SU-DHL-6 (cell line): ENCODE data around the gene PLSCR5.

ENCODE experiments used
- H2AFZ ChIP-seq: fragments of 200-600 bp; sonication (generic); 2 replicates; pipeline ENCODE4 v1.6.1; 2014; ENCODE audit warnings: low read depth, mild to moderate bottlenecking, moderate library complexity, mixed read lengths, antibody characterized with exemption, low read length; ENCODE audit not compliant: severe bottlenecking
- H3F3A ChIP-seq: fragments of 200-600 bp; shearing (Covaris generic); 2 replicates; pipeline ENCODE4 v1.6.0; 2016; ENCODE audit warnings: antibody characterized with exemption, mild to moderate bottlenecking; ENCODE audit not compliant: insufficient read depth
- H3K27ac ChIP-seq: fragments of 200-600 bp; sonication (generic); 2 replicates; pipeline ENCODE4 v1.5.1; 2016; ENCODE audit warnings: low read depth, mild to moderate bottlenecking, low read length, moderate library complexity, mixed read lengths
- H3K27me3 ChIP-seq: fragments of 200-600 bp; sonication (generic), shearing (Covaris generic); 2 replicates; pipeline ENCODE4 v1.6.0; 2014; ENCODE audit warnings: mild to moderate bottlenecking, low read length
- H3K36me3 ChIP-seq: fragments of 200-600 bp; sonication (generic); 2 replicates; pipeline ENCODE4 v1.6.1; 2014; ENCODE audit warnings: mild to moderate bottlenecking, low read length, mixed read lengths
- H3K4me2 ChIP-seq: fragments of 300-600, 200-600 bp; shearing (Covaris generic), sonication (generic); 2 replicates; pipeline ENCODE4 v1.6.0; 2014; ENCODE audit warnings: low read length, low read depth, mild to moderate bottlenecking; ENCODE audit not compliant: poor library complexity, severe bottlenecking
- H3K4me3 ChIP-seq: fragments of 200-600 bp; sonication (generic); 2 replicates; pipeline ENCODE4 v1.5.1; 2014; ENCODE audit warnings: antibody characterized with exemption, low read length, mild to moderate bottlenecking, mixed read lengths; ENCODE audit not compliant: insufficient read depth, poor library complexity, severe bottlenecking
- H3K79me2 ChIP-seq: fragments of 200-600 bp; sonication (generic); 2 replicates; pipeline ENCODE4 v1.6.1; 2014; ENCODE audit warnings: mild to moderate bottlenecking, low read length, moderate library complexity; ENCODE audit not compliant: insufficient read depth
- H3K9ac ChIP-seq: fragments of 200-600 bp; sonication (generic); 2 replicates; pipeline ENCODE4 v1.7.0; 2014; ENCODE audit warnings: mild to moderate bottlenecking, low read length
- H3K9me2 ChIP-seq: fragments of 200-600 bp; sonication (generic); replicated peaks from 2 replicates; pipeline ENCODE4 v1.6.1; 2014; ENCODE audit warnings: low read length; ENCODE audit not compliant: insufficient read depth
- H3K9me3 ChIP-seq: fragments of 200-600 bp; sonication (generic); 2 replicates; pipeline ENCODE4 v1.6.1; 2014; ENCODE audit warnings: low read length, mixed read lengths; ENCODE audit not compliant: insufficient read depth
- H4K20me1 ChIP-seq: fragments of 200-600 bp; sonication (generic); 2 replicates; pipeline ENCODE4 v1.6.1; 2014; ENCODE audit warnings: low read depth, mild to moderate bottlenecking, antibody characterized with exemption, low read length, moderate library complexity, mixed read lengths
- CTCF ChIP-seq: fragments of 200-600 bp; sonication (generic); IDR thresholded peaks from one replicate; pipeline ENCODE4 v1.5.1; 2017; ENCODE audit warnings: antibody characterized with exemption, mild to moderate bottlenecking, low read length, moderate library complexity; ENCODE audit not compliant: insufficient read depth, poor library complexity, severe bottlenecking
- EZH2phosphoT487 ChIP-seq: fragments of 200-600 bp; sonication (generic), shearing (Covaris generic); conservative IDR thresholded peaks from 2 replicates; pipeline ENCODE4 v1.6.1; 2018; ENCODE audit warnings: mild to moderate bottlenecking, antibody characterized with exemption, low read length, moderate library complexity, mixed read lengths

PLSCR5 gene

DNA sequence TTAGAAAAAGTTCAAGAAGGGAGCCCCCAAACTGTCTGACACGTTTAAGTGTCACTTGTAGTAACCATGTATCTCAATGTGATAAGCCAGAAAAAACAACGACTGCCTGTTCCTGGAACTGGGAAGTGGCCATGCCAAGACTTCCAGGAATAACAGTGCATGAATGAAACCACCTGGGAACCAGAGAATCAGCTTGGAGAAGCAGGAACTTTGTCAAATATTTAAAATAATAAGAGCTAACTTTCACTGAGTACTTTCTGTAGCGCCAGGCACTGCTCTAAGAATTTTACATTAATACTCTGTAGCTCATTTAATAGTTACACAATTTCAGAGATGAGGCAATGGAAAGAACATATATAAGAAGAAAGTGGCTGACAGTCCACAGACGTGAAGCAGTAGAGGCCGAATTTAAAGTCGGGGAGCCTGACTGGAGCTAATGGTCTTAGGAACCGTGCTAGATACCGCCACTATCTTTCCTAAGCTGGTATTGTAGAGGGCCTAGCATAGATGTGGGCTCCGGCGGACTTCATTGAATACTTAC lies 61.6 kb downstream of the PLSCR5 start:
- peak overlapping the region; percentile 64 for H2AFZ ChIP-seq
- H3K9me2 ChIP-seq = no peaks in the 10 kb centered on the region
- no peaks in the 10 kb centered on the region for H3K79me2 ChIP-seq
- peak overlapping the region; percentile 50 for H3K4me2 ChIP-seq
- no peak overlapping the region for H3K27ac ChIP-seq
- peak overlapping the region; percentile 63 for H3K9ac ChIP-seq
- peak overlapping the region; percentile 60 for H3K4me3 ChIP-seq
- no peaks in the 10 kb centered on the region for H3K9me3 ChIP-seq
- no peaks in the 10 kb centered on the region for H4K20me1 ChIP-seq
- no peaks in the 10 kb centered on the region for H3K36me3 ChIP-seq
- H3K27me3 ChIP-seq = no peaks in the 10 kb centered on the region
- no peaks in the 10 kb centered on the region for H3F3A ChIP-seq
- TF ChIP-seq EZH2phosphoT487 = no peak
- no peak for TF ChIP-seq CTCF

DNA sequence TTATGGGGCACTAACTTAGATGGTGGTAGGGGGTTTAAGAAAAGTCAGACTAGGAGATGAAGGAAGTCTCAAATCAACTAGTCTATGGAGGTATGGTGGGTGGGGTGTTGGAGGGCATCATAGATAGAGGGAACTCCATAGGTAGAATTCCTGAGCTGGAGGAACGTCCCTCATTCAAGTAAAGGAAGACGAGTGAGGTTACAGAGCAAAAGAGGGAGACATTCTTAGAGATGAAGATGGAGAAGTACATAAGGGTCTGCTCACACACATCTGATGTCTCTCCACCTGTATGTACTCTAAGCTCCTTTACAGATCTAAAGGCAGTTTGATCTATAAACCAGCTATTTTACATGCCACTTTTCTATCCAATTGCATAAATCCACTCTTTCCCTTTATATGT lies 62.2 kb downstream of the PLSCR5 start:
- Histone ChIP-seq H4K20me1 (no peaks in the 10 kb centered on the region), H3K9me3 (no peaks in the 10 kb centered on the region), H3K27me3 (no peaks in the 10 kb centered on the region), H3K4me2 (peak overlapping the region; percentile 50), H3K36me3 (no peaks in the 10 kb centered on the region), H3K79me2 (no peaks in the 10 kb centered on the region), H2AFZ (no peak overlapping the region), H3K9me2 (no peaks in the 10 kb centered on the region), H3F3A (no peaks in the 10 kb centered on the region), H3K4me3 (no peak overlapping the region), H3K9ac (peak overlapping the region; percentile 63; the same call in 1 of the 2 replicates), H3K27ac (no peak overlapping the region)
- TF ChIP-seq CTCF (no peak), EZH2phosphoT487 (no peak)

- Histone ChIP-seq H3K9me3 (no peaks in the 10 kb centered on the region), H3K27ac (no peak overlapping the region), H4K20me1 (no peaks in the 10 kb centered on the region), H2AFZ (no peak overlapping the region), H3K4me2 (no peak overlapping the region), H3K79me2 (no peaks in the 10 kb centered on the region), H3K4me3 (no peak overlapping the region), H3K9ac (no peak overlapping the region), H3K27me3 (no peaks in the 10 kb centered on the region), H3F3A (no peaks in the 10 kb centered on the region), H3K9me2 (no peaks in the 10 kb centered on the region), H3K36me3 (no peaks in the 10 kb centered on the region)
- TF ChIP-seq EZH2phosphoT487 = no peak
- no peak for TF ChIP-seq CTCF
These were observed 63.0 kb downstream of the PLSCR5 start for GRCh38 chr3:146542179-146542578.
